DND-41 (cell line): ENCODE results near the gene HRH1.

ENCODE experiments used
- CTCF ChIP-seq: IDR thresholded peaks from 2 replicates; pipeline ENCODE4 v1.5.1; 2012; ENCODE audit warnings: borderline replicate concordance, low read length, moderate library complexity, mild to moderate bottlenecking; ENCODE audit not compliant: poor library complexity, severe bottlenecking; ENCODE audit errors: extremely low read depth
- EZH2 ChIP-seq: IDR thresholded peaks from 3 replicates; pipeline ENCODE4 v1.6.1; 2012; ENCODE audit warnings: borderline replicate concordance, low read depth, mild to moderate bottlenecking, moderate library complexity, low read length, inconsistent platforms; ENCODE audit not compliant: severe bottlenecking

- TF ChIP-seq CTCF (no peak), EZH2 (no peak)
Observed at GRCh38 chr3:11115548-11115947, 38.7 kb upstream of the HRH1 start.
